NCI-H446 (cell line): Measurements from ENCODE around the gene VCP.

Experiments
- DNase-seq, 2 experiments: peaks; one replicate each; lab custom pipeline; 2025; lab: John Stamatoyannopoulos, UW

The VCP gene

DNA sequence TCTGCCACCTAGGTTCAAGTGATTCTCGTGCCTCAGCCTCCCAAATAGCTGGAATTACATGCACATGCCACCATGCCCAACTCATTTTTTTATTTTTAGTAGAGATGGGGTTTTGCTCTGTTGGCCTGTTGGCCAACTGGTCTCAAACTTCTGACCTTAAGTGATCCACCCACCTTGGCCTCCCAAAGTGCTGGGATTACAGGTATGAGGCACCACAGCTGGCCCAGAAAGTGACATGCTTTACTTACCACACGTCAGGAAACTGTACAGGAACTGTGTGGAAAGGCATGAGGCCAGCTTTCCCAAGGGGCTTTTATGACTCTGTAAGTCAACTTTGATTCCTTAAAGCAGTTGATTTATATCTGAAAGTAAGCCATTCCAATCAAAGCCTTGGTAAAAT, 57.9 kb downstream of the VCP start:
- DNase-seq = no peak

DNA sequence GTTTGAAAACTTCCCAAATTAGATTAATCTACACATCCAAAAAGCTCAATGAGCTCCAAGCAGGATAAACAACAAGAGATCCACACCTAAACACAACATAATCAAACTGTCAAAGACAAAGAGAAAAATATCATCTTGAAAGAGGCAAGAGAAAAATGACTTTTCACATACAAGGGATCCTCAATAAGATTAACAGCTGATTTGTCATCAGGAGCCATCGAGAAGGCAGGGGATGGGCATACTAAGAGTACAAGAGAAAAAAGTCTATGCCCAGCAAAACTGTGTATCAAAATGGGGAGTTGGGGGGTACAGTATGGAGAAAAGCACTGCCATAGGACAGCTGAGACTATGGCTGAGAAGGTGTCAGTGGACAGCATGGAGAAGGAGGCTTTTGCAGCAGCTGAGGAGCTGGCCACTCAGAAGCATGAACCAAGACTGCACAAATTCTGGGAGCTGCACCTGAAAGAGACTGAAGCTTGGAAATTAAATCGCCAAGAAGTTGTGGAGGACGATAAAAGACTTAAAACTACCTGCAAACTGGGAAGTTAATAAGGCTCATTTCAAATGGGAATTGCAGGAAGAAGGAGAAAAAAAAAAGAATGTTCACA, 62.0 kb downstream of the VCP start:
- no peak for DNase-seq
